Esophagus (tissue), 2 donors: ENCODE results near the gene GFOD1. TPM values are rescaled to one million over a fixed set of nuclear protein-coding genes. Genes with fewer than 3 reads are reported as not detected.
"Not testable (repeated sequence)": the region's sequence is repeated elsewhere in the genome, so short reads cannot be mapped to it uniquely, and the experiment has no call there.

Experiments
- H3K27ac ChIP-seq, 2 donors: one replicate each; pipeline ENCODE4 v1.5.1; 2013; ENCODE audit warnings: low read depth in 2 of 2, mild to moderate bottlenecking in 2 of 2, inconsistent platforms in 1 of 2, low read length in 1 of 2, moderate library complexity in 1 of 2
- H3K27me3 ChIP-seq, 2 donors: one replicate each; pipeline ENCODE4 v1.6.1; 2013; ENCODE audit warnings: low read length in 2 of 2, control low read depth in 1 of 2, mild to moderate bottlenecking in 1 of 2; ENCODE audit not compliant: insufficient read depth in 2 of 2, control insufficient read depth in 1 of 2
- H3K36me3 ChIP-seq, 2 donors: one replicate each; pipeline ENCODE4 v1.6.1; 2013; ENCODE audit warnings: low read length in 1 of 2; ENCODE audit not compliant: control insufficient read depth in 2 of 2, insufficient read depth in 2 of 2
- H3K4me1 ChIP-seq, 2 donors: one replicate each; pipeline ENCODE4 v1.6.1; 2013; ENCODE audit warnings: low read length in 1 of 2; ENCODE audit not compliant: control insufficient read depth in 2 of 2, insufficient read depth in 2 of 2
- H3K4me3 ChIP-seq, 2 donors: one replicate each; pipeline ENCODE4 v1.5.1; 2013; ENCODE audit warnings: low read length in 2 of 2, mild to moderate bottlenecking in 2 of 2, low read depth in 1 of 2, moderate library complexity in 1 of 2
- H3K9me3 ChIP-seq, 2 donors: one replicate each; pipeline ENCODE4 v1.6.1; 2013; ENCODE audit warnings: mild to moderate bottlenecking in 2 of 2, low read depth in 1 of 2, low read length in 1 of 2, moderate library complexity in 1 of 2; ENCODE audit not compliant: control insufficient read depth in 2 of 2, insufficient read depth in 1 of 2
- WGBS, 2 donors: extraction: QIAGEN DNeasy Blood & Tissue Kit; methylation state at CpG; one replicate each; pipeline ENCODE4 v1.1.7; 2013; 5-methylcytosine and 5-hydroxymethylcytosine counted together
- polyA plus RNA-seq, 2 donors: library from polyadenylated mRNA; stranded (reverse); fragments of 200-250 nt; gene quantifications; one replicate each; pipeline ENCODE4 v1.2.3, GENCODE V29; 2013
- donor health status: healthy with polysubstance abuse.
- donor health status: Bipolar disorder and iron deficiency.

Gene GFOD1
- polyA plus RNA-seq, 2 donors, result 4.2 to 6.8 TPM

GRCh38 chr6:13513626-13514502 is 26.5 kb upstream of the GFOD1 start:
- H3K27me3 ChIP-seq, result no peaks in the 10 kb centered on the region
- H3K4me3 ChIP-seq, result no peak overlapping the region
- H3K4me1 ChIP-seq, result no peaks in the 10 kb centered on the region
- no peaks in the 10 kb centered on the region for H3K36me3 ChIP-seq
- no peaks in the 10 kb centered on the region for H3K9me3 ChIP-seq
- no peak overlapping the region for H3K27ac ChIP-seq
- WGBS, 2 donors, result 78 to 83% methylated on average over 16 of the region's 16 CpGs

- Histone ChIP-seq H3K4me1 (no peaks in the 10 kb centered on the region), H3K27me3 (no peaks in the 10 kb centered on the region), H3K27ac (no peak overlapping the region), H3K4me3 (no peak overlapping the region), H3K36me3 (no peaks in the 10 kb centered on the region), H3K9me3 (no peaks in the 10 kb centered on the region)
- WGBS, 2 donors, result 82 to 95% methylated on average over 9 of the region's 9 CpGs
These were observed 25.5 kb upstream of the GFOD1 start for GRCh38 chr6:13512900-13513299.

DNA sequence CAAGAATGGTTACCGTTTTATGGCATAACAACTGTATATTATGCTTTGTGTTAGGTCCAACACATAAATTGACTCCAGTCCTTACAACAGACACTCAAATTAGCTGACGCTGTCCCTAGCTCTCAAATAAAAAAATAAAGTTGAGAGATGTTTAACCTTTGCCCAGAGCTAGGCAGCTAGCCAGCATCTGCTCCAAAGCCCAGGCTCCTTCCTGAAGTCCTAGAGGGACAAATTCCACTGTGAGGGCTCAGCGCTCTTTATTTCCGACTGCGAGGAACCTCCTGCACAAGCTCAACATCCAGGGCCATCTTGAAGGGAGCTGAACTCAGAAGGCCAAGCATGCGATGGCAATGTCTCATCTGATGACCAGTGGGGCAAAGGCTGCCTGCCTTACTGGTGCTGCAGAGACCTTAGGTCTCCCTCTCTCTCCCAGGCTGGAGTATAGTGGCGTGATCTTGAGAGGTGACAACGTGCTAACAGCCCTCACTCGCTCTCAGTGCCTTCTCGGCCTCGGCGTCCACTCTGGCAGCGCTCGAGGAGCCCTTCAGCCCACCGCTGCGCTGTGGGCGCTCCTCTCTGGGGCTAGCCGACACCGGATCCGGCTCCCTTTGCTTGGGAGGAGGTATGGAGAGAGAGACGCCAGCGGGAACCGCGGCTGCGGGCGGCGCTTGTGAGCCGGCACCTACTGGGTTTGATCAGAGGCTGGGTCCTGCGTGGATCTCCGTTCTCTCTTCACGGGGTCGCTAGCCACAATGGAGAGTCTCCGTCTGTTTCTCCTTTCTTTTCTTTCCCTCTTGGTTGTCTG is 24.7 kb upstream of the GFOD1 start:
- 90 to 92% methylated on average over 33 of the region's 33 CpGs for WGBS, 2 donors
- H3K27ac ChIP-seq, result no peak overlapping the region

DNA sequence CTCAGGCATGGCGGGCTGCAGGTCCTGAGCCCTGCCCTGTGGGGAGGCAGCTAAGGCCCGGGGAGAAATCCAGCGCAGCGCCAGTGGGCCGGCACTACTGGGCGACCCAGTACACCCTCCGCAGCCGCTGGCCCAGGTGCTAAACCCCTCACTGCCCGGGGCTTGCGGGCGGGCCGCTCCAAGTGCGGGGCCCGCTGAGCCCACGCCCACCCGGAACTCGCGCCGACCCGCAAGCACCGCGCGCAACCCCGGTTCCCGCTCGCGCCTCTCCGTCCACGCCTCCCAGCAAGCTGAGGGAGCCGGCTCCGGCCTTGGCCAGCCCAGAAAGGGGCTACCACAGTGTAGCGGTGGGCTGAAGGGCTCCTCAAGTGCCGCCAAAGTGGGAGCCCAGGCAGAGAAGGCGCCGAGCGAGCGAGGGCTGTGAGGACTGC is 23.8 kb upstream of the GFOD1 start:
- not testable (repeated sequence) for H3K4me3 ChIP-seq, H3K27me3 ChIP-seq, H3K36me3 ChIP-seq, H3K9me3 ChIP-seq, H3K4me1 ChIP-seq, H3K27ac ChIP-seq
- 91 to 92% methylated on average over 35 to 37 of the region's 37 CpGs for WGBS, 2 donors

More for the DNA sequence above, 24.7 kb upstream of the GFOD1 start:
- no peaks in the 10 kb centered on the region for H3K36me3 ChIP-seq
- H3K4me1 ChIP-seq, result no peaks in the 10 kb centered on the region
- no peaks in the 10 kb centered on the region for H3K9me3 ChIP-seq
- no peaks in the 10 kb centered on the region for H3K27me3 ChIP-seq
- no peak overlapping the region for H3K4me3 ChIP-seq

DNA sequence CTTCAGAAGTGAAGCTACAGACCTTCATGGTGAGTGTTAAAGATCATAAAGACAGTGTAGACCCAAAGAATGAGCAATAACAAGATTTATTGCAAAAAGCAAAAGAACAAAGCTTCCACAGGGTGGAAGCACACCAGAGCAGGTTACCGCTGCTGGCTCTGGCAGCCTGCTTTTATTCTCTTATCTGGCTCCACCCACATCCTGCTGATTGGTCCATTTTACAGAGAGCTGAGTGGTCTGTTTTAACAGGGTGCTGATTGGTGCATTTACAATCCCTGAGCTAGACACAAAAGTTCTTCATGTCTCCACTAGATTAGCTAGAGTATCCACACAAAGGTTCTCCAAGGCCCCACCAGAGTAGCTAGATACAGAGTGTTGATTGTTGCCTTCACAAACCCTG is 23.0 kb upstream of the GFOD1 start:
- H3K27ac ChIP-seq, result not testable (repeated sequence)

DNA sequence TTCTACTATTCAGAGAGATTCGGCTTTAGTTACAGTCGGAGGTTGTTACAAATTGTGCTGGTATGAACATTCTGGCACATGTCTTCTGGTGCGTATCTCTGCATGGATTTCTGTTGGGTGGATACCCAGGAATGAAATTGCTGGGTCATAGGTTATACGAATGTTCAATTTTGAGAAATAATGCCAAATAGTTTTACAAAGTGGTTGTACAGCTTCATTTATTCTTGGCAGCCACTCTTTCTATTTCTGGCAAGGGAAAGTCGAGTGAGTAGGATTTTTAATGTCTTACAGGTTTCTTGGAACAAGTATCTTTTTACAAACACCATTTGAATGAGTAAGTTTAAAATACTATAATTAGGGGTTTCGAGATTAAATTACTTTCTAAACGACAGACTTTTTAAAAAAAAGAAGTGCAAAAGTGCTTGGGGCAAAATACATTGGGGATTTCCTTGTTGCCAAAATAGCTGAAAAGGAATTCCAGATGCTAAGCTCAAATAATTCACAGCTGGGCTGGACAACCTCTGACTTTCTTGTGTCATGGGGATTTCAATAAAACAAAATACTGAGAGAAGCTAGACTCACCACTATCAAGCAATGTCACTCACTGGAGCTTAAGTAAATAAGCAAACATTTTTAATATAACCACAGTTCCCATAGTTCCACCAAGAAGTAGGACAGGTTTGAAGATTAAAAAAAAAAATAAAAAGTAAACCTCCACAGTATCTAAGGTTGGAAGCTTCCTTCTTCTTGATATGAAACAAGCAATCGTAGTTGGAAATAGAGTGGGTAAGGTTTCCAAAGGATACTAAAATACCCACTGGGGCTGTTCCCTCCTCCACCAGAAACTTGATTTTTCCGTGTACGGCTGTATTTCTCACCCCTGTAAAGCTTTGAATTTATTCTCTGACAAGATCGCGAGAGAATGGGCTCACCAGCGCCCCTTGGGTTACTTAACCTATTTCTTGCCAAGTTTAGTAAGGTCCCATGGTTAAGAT is 21.6 kb upstream of the GFOD1 start:
- Histone ChIP-seq H3K27ac (no peak overlapping the region), H3K9me3 (no peaks in the 10 kb centered on the region), H3K36me3 (no peaks in the 10 kb centered on the region), H3K4me3 (no peak overlapping the region), H3K27me3 (no peaks in the 10 kb centered on the region), H3K4me1 (no peaks in the 10 kb centered on the region)
- WGBS, 2 donors, result 31 to 43% methylated on average over 13 of the region's 13 CpGs

More for the DNA sequence above, 23.0 kb upstream of the GFOD1 start:
- WGBS, 2 donors, result 92 to 96% methylated on average over 1 of the region's 1 CpG
- not testable (repeated sequence) for H3K4me1 ChIP-seq, H3K36me3 ChIP-seq, H3K9me3 ChIP-seq, H3K4me3 ChIP-seq, H3K27me3 ChIP-seq

DNA sequence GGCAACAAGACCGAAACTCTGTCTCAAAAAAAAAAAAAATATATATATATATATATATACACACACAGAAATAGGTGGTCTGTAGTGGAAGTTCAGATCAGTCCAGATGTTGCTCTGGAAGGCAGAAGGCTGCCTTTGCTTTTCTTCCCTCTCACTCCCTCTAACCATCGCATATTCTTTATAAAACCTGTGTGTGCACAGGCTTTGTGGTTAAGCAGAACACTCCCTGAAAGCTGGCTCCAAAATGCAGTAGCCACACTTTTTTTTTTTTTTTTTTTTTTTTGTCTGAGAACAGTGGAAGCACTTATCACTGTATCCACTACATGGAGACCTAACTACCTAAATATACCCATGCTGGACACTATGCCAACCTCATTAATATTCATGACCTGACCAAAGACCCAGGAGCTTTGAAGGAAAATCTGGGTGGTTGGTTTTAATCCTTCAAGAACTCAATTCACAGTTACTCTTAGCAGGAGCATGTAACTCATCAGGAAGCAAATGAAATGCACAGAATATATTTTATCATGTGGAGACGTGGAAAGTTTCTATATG is 20.0 kb upstream of the GFOD1 start:
- Histone ChIP-seq H3K4me1 (no peaks in the 10 kb centered on the region), H3K27me3 (no peaks in the 10 kb centered on the region), H3K9me3 (no peaks in the 10 kb centered on the region), H3K4me3 (no peak overlapping the region), H3K36me3 (no peaks in the 10 kb centered on the region), H3K27ac (no peak overlapping the region)
- 70 to 74% methylated on average over 3 of the region's 3 CpGs for WGBS, 2 donors

GRCh38 chr6:13505345-13505734 is 17.9 kb upstream of the GFOD1 start:
- no peaks in the 10 kb centered on the region for H3K27me3 ChIP-seq
- H3K27ac ChIP-seq, result no peak overlapping the region
- H3K9me3 ChIP-seq, result no peaks in the 10 kb centered on the region
- H3K36me3 ChIP-seq, result no peaks in the 10 kb centered on the region
- no peak overlapping the region for H3K4me3 ChIP-seq
- H3K4me1 ChIP-seq, result no peaks in the 10 kb centered on the region
- 73 to 77% methylated on average over 7 of the region's 7 CpGs for WGBS, 2 donors
